NCI-H2227 (cell line): ENCODE data around the gene BMI1.
"Not testable (repeated sequence)": the region's sequence is repeated elsewhere in the genome, so short reads cannot be mapped to it uniquely, and the experiment has no call there.

Source experiments
- DNase-seq: peaks from one replicate; lab custom pipeline; 2025; ENCODE audit not compliant: unreplicated experiment; lab: John Stamatoyannopoulos, UW

Gene BMI1

DNA sequence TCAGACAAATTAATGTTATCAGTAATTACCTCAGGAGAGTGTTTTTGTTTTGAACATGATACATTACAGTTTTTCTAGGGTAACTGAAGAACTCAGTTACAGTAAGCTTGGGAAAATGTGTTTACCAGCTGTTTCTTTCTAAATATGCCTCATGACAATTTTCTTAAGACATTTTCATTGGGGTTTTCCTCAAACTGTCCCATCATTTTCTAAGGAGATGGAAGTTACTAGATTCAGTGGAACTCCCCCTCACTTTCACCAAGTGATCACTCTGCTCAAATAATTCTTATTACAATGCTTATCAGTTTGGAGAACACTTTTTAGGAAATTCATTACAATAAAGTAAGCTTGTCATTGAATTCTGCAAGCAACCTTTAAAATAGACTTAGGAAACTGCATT is 18.0 kb downstream of the BMI1 start:
- DNase-seq, result no peak

DNA sequence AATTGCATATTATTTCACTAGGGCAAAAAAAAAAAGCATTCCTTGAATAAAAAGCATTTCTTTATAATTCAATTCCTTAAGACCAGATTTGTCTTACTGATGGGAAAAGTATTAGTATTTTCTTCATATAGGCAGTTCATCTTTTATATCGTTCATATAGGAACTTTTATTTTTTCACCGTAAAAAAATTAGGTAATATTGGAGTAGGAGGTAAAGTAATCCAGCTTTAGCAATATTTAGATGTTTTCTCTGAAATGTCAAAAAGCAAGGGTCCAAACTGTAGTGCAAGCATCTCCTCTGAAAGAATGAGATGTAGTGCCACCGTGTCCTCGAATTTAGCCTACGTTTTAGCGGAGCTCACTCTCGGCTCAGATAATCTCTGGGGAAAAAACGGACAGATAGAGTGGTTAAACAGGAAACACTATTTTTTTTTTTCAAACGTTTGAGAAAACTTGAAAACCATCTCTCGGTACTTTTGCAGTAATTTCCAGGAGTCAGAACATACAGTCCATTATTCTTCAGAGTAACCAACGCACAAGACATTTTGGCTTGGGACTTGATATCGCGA is 18.9 kb downstream of the BMI1 start:
- no peak for DNase-seq

DNA sequence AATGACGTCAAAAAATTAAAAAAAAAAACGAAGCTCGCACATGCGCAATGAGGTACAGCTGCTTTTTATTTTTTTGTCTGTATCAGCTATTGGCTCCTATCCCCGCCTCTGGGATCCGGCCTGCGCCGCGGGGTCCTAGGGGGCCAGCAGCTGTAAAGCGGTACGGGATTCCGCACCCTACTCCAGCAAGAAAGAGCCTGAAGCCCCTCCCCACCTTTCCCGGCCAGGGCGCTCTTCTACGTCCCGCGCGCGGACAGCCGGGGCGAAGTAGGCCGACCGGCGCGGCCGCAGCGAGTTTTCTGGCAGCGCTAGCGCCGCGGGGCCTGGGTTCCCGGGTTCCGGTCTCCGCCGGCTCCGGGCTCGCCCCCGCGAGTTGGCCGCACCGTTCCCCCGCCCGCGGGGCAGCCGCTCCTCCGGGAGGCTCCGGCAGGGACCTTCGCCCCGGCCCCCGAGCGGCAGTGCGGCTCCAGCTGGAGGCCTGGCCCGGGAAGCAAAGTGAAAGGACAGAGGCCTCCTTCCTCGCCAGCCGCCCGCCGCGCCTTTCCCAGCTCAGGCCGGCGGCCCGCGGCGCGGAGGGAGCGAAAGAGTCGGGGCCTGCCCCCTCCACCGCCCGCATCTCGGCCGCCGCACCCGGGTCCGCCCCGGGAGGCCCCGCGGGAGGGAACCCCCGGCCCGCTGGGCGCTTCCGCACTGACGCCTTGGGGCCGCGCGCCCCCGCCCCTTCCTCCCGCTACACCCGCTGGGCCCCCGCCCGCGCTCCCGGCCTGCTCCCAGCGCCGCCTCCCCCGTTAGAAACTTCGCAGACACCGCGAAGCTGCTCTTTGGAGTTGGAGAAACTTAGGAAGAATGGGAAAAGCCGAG is 19.7 kb downstream of the BMI1 start:
- peak; percentile 82 for DNase-seq

DNA sequence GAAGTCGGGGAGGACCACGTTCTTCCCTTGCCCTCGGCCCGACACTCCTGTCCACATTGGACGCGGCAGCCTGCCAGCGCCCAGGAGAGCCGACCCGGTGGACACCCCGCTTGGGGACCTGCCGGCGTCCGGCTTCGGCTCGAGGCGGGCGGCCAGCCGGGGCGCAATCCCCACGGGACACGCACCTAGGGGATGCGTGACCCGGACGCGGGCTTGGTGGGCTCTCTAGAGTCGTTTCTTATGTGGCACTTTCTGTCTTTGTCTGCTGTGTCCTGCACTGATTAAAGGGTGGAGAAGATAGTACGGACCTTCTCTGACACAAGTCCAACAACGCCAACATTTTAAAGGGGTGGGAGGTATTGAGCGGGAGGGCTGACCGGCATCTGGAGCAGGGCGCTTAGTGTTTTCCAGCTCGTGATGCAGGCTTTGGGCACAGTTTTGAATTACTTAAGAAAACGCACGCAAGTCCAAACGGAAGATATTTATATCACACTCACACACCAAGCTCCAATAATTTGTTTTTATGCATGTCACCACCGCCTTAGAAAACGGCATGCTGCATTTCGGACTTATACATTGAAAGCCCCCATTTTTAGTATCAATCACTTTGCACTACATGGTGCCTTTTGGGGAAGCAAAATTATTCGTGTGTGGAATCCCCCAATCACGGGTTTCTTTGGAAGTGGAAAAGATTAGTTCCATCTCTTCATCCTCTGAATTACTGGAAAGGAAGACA is 20.5 kb downstream of the BMI1 start:
- peak; percentile 46 for DNase-seq

DNA sequence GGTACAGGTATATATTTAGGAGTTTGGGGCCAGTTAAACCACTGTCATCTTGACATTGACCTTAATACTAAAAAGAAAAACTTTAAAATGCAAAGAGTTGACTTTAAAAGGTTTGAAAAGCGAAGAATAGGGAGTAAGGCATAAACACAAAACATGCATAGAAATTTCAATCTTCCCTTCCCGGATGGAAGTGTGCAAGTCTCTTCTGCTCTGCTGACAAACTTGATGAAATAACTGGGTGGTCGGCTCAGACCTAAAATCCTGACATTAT is 21.0 kb downstream of the BMI1 start:
- no peak for DNase-seq

DNA sequence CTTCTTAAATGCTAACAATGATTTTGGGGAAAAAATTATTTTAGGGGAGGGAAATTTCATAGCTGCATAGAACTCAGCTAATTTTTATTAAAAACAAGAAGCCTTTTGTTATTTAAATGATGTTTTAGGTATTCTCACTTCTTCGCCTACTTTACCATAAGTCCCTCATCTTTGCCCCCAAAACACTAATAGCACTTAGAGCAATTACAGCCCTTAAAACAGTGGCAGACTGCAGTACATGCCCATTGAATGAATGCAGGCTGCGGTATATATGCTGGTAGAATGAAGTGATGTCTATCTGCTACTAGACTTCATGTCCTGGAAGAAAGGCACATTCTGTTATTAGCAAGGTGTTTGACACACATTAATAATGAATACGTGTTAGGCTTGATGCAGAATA is 21.5 kb downstream of the BMI1 start:
- DNase-seq, result no peak

DNA sequence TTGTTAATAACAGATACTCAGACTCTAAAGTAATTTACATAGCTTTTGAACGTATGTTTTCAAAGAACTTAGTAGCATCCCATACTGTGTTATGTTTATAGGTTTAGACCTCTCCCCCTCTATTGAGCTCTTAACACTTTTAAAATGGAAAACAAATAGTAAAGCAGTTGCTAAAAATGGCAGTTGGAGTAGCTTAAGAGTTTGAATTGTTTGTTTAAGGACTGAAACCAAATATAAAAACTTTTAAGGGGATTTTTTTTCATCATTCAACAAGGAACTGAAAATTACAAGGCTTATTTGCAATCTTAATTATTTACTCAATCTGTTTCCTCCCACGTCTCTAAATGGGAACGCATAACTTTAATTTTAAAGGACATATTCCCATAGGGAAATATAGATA is 22.8 kb downstream of the BMI1 start:
- no peak for DNase-seq

DNA sequence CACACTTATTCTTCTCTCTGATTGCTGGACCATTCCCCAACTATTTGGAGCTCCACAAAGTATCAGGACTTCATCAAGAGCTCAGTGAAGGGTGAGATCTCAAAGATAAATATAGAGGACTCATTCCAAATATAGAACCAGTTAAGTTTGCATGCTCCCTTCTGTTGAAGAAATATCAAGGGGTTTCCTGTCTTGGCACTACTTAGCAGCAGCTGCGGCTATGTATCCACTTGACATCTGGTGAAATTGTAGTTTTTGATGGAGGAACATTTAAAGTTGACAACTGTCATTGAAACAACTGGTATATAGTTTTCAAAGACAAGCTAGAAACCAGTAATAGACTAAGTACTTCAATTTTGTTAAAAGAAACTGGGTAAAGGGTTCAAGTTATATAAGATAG is 23.4 kb downstream of the BMI1 start:
- no peak for DNase-seq

DNA sequence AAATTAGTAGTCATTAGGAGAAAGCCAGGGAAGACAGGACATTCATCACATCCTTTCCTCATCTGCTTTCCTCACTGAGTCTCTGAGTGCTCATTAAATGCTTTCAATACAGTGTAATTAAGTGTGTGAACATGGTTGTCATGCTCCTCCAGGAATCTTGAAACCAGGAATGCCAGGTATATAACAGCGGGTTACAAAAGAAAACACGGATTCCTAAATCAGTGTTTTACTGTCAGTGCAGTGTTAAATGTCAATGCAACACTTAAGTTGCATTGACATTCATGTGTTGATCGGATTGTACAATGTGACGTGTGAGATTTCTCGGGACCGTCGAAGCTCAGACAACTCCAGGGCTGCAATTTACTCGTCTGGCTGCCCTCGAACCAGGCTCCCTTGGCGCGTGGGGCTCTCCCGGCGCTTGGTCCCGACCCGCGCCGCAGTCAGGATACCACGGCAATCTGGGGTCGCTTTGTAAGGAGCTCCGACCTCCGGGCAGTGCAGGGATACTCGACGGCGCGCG is 23.9 kb downstream of the BMI1 start:
- DNase-seq, result peak; percentile 55

DNA sequence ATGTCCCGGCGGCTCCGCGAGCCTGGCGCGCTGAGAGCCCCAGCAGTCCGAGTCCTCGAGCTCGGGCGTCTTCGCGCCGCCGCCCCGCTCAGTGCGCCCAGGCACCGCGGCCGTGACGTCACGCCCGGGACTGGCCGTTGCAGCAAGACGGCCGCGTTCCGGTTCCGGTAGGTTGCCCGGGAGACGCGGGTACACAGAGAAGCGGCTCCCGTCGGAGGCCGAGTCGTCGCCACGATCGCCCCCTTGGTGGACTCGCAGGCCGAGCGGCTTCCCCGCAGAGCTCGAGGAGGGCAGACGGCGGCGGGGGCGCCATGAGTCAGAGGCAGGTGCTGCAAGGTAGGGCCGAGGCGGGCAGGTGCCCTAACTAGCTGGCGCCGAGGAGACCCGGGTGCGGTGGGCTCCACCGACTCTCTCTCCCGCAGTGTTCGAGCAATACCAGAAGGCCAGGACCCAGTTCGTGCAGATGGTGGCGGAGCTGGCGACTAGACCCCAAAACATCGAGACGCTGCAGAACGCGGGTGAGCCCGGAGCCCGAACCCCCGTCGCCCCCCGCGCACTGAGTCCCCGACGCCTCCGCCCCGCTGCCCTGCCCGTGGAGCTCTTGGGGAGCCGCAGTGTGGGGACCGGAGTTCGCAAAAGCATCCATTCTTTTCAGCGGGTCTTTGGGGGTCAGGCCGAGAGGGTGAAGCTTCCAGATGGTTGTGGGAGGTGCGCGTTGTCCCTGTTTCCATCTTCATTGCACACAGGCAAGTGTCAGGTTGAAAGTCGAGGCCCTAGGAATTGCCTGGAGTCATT is 24.6 kb downstream of the BMI1 start, which contains the start of gene SPAG6:
TSS of gene SPAG6 (plus strand) at position 196 of the 795 bp plus-strand sequence. CDS start at position 312, 116 bp downstream.
- peak; percentile 88 for DNase-seq

DNA sequence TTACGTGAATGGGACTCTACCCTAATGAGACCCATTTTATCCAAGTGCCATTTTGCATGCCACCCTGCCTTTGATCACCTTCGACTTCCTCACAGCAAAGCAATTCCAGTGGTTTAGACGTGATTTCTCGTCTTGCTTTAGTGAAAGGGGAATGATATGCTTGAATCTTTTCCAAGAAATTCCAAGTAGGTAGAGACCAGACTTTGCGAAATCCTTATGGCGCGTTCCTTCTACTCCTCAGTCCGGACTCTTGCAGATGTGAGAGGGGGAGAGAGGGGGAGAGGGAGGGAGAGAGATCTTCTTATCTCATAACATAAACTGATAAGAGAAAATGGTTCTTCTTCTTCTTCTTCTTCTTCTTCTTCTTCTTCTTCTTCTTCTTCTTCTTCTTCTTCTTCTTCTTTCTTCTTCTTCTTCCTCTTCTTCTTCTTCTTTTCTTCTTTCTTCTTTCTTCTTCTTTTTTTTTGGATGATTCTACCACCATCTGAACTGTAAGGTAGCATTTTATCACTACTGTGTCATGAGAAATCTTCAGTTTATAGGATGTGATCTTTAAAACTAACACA is 25.3 kb downstream of the BMI1 start:
- peak; percentile 4 for DNase-seq

DNA sequence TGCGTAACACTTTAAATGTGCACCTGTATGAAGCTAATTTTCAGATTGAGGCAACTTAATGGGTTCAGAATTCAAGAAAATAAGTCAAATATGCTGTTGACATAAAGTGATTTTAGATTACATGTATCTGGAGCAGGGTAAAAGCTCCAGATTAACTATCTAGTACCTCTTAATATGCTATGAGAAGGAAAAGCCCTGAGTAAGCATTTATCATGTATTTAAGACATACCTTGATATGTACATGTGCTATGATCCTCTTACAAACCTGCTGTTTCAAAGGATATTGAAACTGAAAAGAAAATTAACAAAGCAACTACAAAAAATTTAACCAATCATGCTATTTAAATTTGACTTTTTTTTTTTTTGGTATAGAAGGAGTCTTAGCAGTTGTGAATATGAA is 28.9 kb downstream of the BMI1 start:
- DNase-seq, result no peak

DNA sequence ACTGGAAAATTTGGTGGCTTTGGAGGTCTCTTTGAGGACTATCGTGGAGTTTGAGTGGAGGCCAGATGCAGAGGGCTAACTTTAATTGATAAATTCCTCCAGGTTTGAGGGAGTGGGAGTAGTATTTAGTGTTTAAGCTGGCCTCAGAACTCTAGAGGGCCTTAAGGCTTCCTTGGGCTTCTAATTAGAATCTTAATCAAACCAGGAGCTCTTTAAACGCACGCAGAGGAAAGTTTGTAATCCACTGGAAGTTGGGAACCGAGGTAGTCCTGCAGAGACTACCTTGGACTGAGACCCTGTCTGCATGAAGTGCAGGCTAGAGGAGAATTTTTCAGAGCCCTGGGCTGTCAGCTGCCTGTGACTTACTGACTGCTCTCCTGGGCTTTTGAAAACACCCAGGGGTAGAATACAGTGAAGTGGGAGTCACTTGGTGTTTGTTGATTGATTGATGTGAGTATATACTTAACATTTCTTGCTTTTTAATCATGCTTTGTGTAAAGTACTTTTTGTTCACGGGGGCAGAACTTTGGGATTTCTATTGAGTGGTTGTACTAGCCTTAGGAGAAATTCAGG is 30.3 kb downstream of the BMI1 start:
- DNase-seq, result no peak

DNA sequence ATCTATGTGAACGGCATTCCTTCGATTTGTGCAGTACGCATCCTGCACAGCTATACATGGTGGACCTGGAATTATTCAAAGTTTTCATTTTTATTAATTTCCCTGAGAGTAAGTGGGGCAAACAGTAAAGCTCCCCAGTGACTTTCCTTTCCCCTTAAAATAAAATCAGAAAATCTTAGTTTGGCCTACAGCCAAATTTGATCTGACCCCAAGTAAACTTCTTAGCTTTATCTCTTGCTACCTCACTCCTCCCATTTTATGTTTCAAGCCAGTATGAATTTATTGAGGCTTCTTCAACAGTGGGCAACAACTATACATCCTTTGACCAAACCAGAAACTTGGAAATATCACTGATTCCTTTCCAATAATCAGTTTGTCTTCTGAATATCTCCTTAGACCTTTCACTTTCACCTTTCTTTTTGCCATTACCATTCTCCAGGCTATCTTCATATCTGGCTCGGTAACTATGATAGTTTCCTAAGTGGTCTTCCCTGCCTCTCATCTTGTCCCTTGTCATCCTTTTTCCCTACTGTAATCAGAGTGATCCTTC is 35.5 kb downstream of the BMI1 start:
- DNase-seq, result no peak

DNA sequence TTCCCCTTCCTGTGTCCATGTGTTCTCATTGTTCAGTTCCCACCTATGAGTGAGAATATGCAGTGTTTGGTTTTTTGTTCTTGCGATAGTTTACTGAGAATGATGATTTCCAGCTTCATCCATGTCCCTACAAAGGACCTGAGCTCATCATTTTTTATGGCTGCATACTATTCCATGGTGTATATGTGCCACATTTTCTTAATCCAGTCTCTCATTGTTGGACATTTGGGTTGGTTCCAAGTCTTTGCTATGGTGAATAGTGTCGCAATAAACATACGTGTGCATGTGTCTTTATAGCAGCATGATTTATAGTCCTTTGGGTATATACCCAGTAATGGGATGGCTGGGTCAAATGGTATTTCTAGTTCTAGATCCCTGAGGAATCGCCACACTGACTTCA is 36.9 kb downstream of the BMI1 start:
- not testable (repeated sequence) for DNase-seq

DNA sequence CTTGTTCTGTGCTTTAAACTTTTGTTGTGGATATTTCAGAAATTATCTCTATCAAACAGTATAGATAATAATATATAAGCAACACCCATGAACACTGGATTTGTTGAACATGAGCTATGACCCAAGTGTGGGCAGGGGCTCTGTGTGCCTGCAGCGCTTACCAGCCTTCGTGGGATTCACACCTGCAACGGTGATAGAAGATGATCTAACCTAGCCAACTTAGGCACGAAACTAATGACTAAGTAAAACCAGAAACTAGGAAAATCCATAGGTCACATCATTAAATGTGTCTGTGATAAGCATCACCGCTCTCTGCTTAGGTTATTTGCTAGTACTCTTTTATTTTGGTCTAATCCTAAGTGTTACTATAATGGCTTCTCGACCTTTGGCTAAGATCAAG is 42.4 kb downstream of the BMI1 start:
- no peak for DNase-seq

DNA sequence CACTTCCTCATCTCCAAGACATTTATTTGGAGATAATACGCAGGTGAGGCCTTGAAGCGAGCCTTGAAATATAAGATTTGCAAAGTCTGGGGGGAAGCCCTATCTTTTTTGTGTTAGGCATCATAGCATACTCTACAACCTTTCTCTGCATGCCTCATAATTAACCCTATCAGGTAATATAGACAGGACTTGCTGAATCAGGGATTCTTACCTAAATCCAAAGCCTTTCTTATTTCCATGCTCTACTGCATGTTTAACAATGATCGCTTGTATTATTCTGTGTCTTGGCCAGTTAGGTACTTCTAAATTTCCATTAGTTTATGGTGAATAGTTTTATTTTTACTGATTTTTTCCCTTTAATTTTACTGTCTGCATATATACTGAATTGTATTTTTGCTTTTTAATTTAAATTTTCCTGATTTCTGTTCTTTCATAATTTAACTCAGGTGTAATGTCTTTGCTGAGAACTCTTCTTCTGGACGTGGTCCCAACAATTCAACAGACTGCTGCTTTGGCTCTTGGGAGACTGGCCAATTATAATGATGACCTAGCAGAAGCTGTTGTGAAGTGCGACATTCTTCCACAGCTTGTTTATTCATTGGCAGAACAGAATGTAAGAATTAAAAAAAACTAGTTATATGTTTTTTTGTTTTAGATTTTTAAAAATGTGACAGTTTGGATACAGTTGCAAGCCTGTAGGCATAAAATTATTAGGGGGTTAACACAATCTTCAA is 43.7 kb downstream of the BMI1 start:
- DNase-seq, result no peak

DNA sequence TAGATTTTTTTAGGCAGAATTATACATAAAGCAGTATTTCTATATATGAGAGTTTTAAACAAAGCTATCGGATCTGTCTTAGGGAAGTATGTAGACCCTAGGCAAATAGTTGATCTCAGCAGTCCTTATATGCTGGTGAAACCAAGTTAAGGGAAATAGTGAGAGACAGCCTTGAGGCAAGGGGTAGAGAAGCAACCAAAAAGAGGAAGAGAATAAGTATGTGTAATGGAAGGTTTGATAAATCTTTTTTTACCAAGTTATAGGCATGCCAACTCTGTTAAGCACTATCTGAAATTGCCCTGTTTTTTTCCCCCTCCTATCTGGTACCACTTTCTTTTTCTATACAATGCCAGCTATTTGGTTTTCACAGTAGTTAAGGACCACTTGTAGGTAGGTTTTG is 44.3 kb downstream of the BMI1 start:
- DNase-seq, result no peak

DNA sequence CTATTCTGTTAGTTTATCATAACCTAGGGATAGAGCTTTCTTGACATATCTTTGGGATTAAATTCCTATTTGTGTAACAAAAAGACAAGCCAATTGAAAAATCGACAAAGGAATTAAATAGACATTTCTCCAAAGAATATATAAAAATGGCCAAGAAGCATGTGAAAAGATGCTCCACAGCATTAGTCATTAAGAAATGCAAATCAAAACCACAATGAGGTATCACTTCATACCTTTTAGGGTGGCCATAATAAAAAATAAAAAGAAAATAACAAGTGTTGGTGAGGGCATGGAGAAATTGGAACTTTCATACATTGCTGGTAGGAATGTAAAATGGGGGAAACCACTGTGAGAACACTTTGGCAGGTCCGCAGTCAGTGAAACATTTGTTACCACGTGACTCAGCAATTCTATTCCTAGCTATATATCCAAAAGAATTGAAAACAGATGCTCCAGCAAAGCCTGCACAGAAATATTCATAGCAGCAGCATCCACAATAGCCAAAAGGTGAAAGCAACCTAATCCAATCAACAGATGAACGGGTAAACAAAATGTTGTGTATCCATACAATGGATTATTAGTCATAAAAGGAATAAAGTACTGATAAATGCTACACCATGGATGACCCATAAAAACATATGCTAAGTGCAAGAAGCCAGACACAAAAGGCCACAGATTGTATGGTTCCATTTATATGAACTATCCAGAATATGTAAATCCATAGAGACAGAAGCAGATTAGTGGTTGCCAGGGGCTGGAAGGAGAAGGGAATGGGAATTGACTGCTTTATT is 44.9 kb downstream of the BMI1 start:
- no peak for DNase-seq
